ENCODE measurements around the gene DISC1. TPM values are rescaled to one million over a fixed set of nuclear protein-coding genes. Genes with fewer than 3 reads are reported as not detected.

The DISC1 gene
- total RNA-seq, 1 experiment from 2014 or later, result 1.8 TPM

GRCh38 chr1:231793893-231794292 is 167.3 kb downstream of the DISC1 start:
- no peaks in the 10 kb centered on the region for H3K36me3 ChIP-seq (ENCODE audit: control insufficient read depth in 1 of 2, insufficient read depth in 2 of 2, low read length in 2 of 2)
- DNase-seq (ENCODE audit: low read depth, low spot score), result no peak
- CTCF ChIA-PET, result interaction anchor here (1.0 kb wide), 1 partner anchor 37 kb away, joined by 3 read pairs; no protein-coding TSS in a partner anchor

GRCh38 chr1:231796141-231796540 is 169.6 kb downstream of the DISC1 start:
- POLR2A ChIA-PET, result no interaction called here
- no peak overlapping the region for H2AFZ ChIP-seq (ENCODE audit: low read depth, low read length, poor library complexity, severe bottlenecking)

More at GRCh38 chr1:231793893-231794292, 167.3 kb downstream of the DISC1 start:
- ChIA-PET POLR2A (no interaction called here), RAD21 (ENCODE audit: low non-redundant PET in 1 of 2, low total read pairs in 2 of 2, uncharacterized antibody in 2 of 2, unreplicated experiment in 2 of 2) (no interaction called here)
- H3K9ac ChIP-seq (ENCODE audit: low read length), result no peak overlapping the region
- no peaks in the 10 kb centered on the region for H3K9me2 ChIP-seq (ENCODE audit: insufficient read depth)
- H3K27me3 ChIP-seq (ENCODE audit: insufficient read depth, low read length), result no peaks in the 10 kb centered on the region
- BruUV-seq (replicated peaks), result no TSS peak
- no peaks in the 10 kb centered on the region for H4K20me1 ChIP-seq (ENCODE audit: insufficient read depth)
- H2AFZ ChIP-seq (ENCODE audit: low read depth, low read length, poor library complexity, severe bottlenecking), result no peak overlapping the region
- no peak for TF ChIP-seq SIN3A (IDR thresholded peaks at IDR 0.05; ENCODE audit: low read depth)
- H3K4me1 ChIP-seq (ENCODE audit: control insufficient read depth in 1 of 2, insufficient read depth in 2 of 2, low read length in 2 of 2), result no peaks in the 10 kb centered on the region
- H3K4me2 ChIP-seq (ENCODE audit: low read length), result no peak overlapping the region
- intact Hi-C loops (cut with micrococcal nuclease), result no loop called here
- no peak overlapping the region for H3K27ac ChIP-seq (ENCODE audit: low read depth, low read length)
- no peak overlapping the region for H3K4me3 ChIP-seq (replicated peaks in 1 of 2; ENCODE audit: low read depth in 1 of 2, low read length in 2 of 2)
- no peaks in the 10 kb centered on the region for H3K9me3 ChIP-seq (ENCODE audit: control insufficient read depth in 1 of 2, insufficient read depth in 1 of 2, low read depth in 1 of 2, low read length in 2 of 2)
- ATAC-seq, result no peak
- H3K79me2 ChIP-seq (ENCODE audit: insufficient read depth, low read length), result no peaks in the 10 kb centered on the region

More at GRCh38 chr1:231796141-231796540, 169.6 kb downstream of the DISC1 start:
- H3K36me3 ChIP-seq (ENCODE audit: control insufficient read depth in 1 of 2, insufficient read depth in 2 of 2, low read length in 2 of 2), result no peaks in the 10 kb centered on the region
- CTCF ChIA-PET, result no interaction called here
- DNase-seq (ENCODE audit: low read depth, low spot score) (no peak), ATAC-seq (no peak)
- BruUV-seq (replicated peaks), result no TSS peak
- intact Hi-C loops (cut with micrococcal nuclease), result no loop called here
- no peak overlapping the region for H3K4me2 ChIP-seq (ENCODE audit: low read length)
- RAD21 ChIA-PET (ENCODE audit: low non-redundant PET in 1 of 2, low total read pairs in 2 of 2, uncharacterized antibody in 2 of 2, unreplicated experiment in 2 of 2), result no interaction called here
- H3K4me3 ChIP-seq (replicated peaks in 1 of 2; ENCODE audit: low read depth in 1 of 2, low read length in 2 of 2), result no peak overlapping the region
- no peaks in the 10 kb centered on the region for H3K4me1 ChIP-seq (ENCODE audit: control insufficient read depth in 1 of 2, insufficient read depth in 2 of 2, low read length in 2 of 2)
- no peaks in the 10 kb centered on the region for H3K9me3 ChIP-seq (ENCODE audit: control insufficient read depth in 1 of 2, insufficient read depth in 1 of 2, low read depth in 1 of 2, low read length in 2 of 2)
- no peaks in the 10 kb centered on the region for H3K27me3 ChIP-seq (ENCODE audit: insufficient read depth, low read length)
- no peaks in the 10 kb centered on the region for H4K20me1 ChIP-seq (ENCODE audit: insufficient read depth)
- no peaks in the 10 kb centered on the region for H3K9me2 ChIP-seq (ENCODE audit: insufficient read depth)
- no peak overlapping the region for H3K27ac ChIP-seq (ENCODE audit: low read depth, low read length)
- H3K9ac ChIP-seq (ENCODE audit: low read length), result no peak overlapping the region
- no peaks in the 10 kb centered on the region for H3K79me2 ChIP-seq (ENCODE audit: insufficient read depth, low read length)
- no peak for TF ChIP-seq RAD21 (IDR thresholded peaks at IDR 0.05; ENCODE audit: low read depth)
- no peak for TF ChIP-seq FOSL1 (IDR thresholded peaks at IDR 0.05; ENCODE audit: low read depth)
- TF ChIP-seq ELF1 (IDR thresholded peaks at IDR 0.05; ENCODE audit: borderline replicate concordance, low read depth), result no peak
- no peak for TF ChIP-seq YY1 (IDR thresholded peaks at IDR 0.05; ENCODE audit: extremely low read depth, insufficient replicate concordance, low read depth, low read length)
- TF ChIP-seq POLR2A (IDR thresholded peaks at IDR 0.05; ENCODE audit: borderline replicate concordance, extremely low read depth, insufficient read depth, insufficient read length), result no peak
- no peak for TF ChIP-seq EZH2phosphoT487 (IDR thresholded peaks at IDR 0.05; ENCODE audit: borderline replicate concordance)
- no peak for TF ChIP-seq REST (IDR thresholded peaks at IDR 0.05; ENCODE audit: low read depth)
- no peak for TF ChIP-seq JUND (IDR thresholded peaks at IDR 0.05)
- no peak for TF ChIP-seq SRF (IDR thresholded peaks at IDR 0.05; ENCODE audit: low read depth)
- TF ChIP-seq POLR2AphosphoS5 (IDR thresholded peaks at IDR 0.05; ENCODE audit: low read depth, low read length), result no peak
- TF ChIP-seq EZH2 (IDR thresholded peaks at IDR 0.05), result no peak
- TF ChIP-seq TCF7L2 (IDR thresholded peaks at IDR 0.05; ENCODE audit: borderline replicate concordance, extremely low read depth, insufficient read depth, insufficient read length), result no peak
- TF ChIP-seq EGR1 (IDR thresholded peaks at IDR 0.05; ENCODE audit: low read depth), result no peak
- TF ChIP-seq CBX3 (IDR thresholded peaks at IDR 0.05; ENCODE audit: low read depth), result no peak
- TF ChIP-seq SP1 (IDR thresholded peaks at IDR 0.05; ENCODE audit: low read depth), result no peak
- TF ChIP-seq CEBPB (IDR thresholded peaks at IDR 0.05; ENCODE audit: low read depth), result no peak
- TF ChIP-seq ZFX (IDR thresholded peaks at IDR 0.05), result no peak
